DOHH2 (cell line): ENCODE data around the gene UBAC2.

Experiments
- H3F3A ChIP-seq: fragments of 200-600 bp; sonication (generic), shearing (Covaris generic); 2 replicates; pipeline ENCODE4 v1.6.0; 2016; ENCODE audit warnings: antibody characterized with exemption, mild to moderate bottlenecking; ENCODE audit not compliant: control insufficient read depth, insufficient read depth
- H3K27ac ChIP-seq: fragments of 200-600 bp; sonication (generic); 2 replicates; pipeline ENCODE4 v1.5.1; 2014; ENCODE audit warnings: low read depth, mild to moderate bottlenecking, low read length, moderate library complexity
- H3K27me3 ChIP-seq: fragments of 200-600 bp; sonication (generic); 2 replicates; pipeline ENCODE4 v1.6.1; 2014; ENCODE audit warnings: mild to moderate bottlenecking, low read length, mixed read lengths; ENCODE audit not compliant: control insufficient read depth
- H3K36me3 ChIP-seq: fragments of 200-600 bp; sonication (generic); 2 replicates; pipeline ENCODE4 v1.6.1; 2014; ENCODE audit warnings: mild to moderate bottlenecking, low read length, moderate library complexity, mixed read lengths; ENCODE audit not compliant: control insufficient read depth
- H3K4me1 ChIP-seq: fragments of 200-600 bp; sonication (generic); 2 replicates; pipeline ENCODE4 v1.6.1; 2014; ENCODE audit warnings: mild to moderate bottlenecking, low read length, mixed read lengths; ENCODE audit not compliant: control insufficient read depth
- H3K4me2 ChIP-seq: fragments of 200-600 bp; sonication (generic); 2 replicates; pipeline ENCODE4 v1.6.0; 2014; ENCODE audit warnings: mild to moderate bottlenecking, low read length, moderate library complexity
- H3K4me3 ChIP-seq: fragments of 200-600 bp; sonication (generic); 2 replicates; pipeline ENCODE4 v1.5.1; 2014; ENCODE audit warnings: mild to moderate bottlenecking, low read length, mixed read lengths
- H3K79me2 ChIP-seq: fragments of 200-600 bp; sonication (generic); 2 replicates; pipeline ENCODE4 v1.6.1; 2014; ENCODE audit warnings: mild to moderate bottlenecking, low read length, mixed read lengths; ENCODE audit not compliant: control insufficient read depth
- H3K9me2 ChIP-seq: fragments of 200-600 bp; sonication (generic); replicated peaks from 2 replicates; pipeline ENCODE4 v1.6.1; 2014; ENCODE audit warnings: mild to moderate bottlenecking, low read length, mixed read lengths; ENCODE audit not compliant: control insufficient read depth
- H3K9me3 ChIP-seq: fragments of 200-600 bp; sonication (generic); 2 replicates; pipeline ENCODE4 v1.6.1; 2014; ENCODE audit warnings: antibody characterized with exemption, low read length, mixed read lengths; ENCODE audit not compliant: control insufficient read depth, insufficient read depth
- H4K20me1 ChIP-seq: fragments of 200-600 bp; sonication (generic); 2 replicates; pipeline ENCODE4 v1.6.0; 2014; ENCODE audit warnings: low read depth, mild to moderate bottlenecking, antibody characterized with exemption, low read length, moderate library complexity; ENCODE audit not compliant: control insufficient read depth, insufficient read depth
- EZH2phosphoT487 ChIP-seq: fragments of 200-600 bp; sonication (generic); IDR thresholded peaks from 2 replicates; pipeline ENCODE4 v1.6.1; 2017; ENCODE audit warnings: borderline replicate concordance, mild to moderate bottlenecking, antibody characterized with exemption, low read length, moderate library complexity, mixed read lengths
- TF ChIP-seq, protein P1 (sequence below): fragments of 200-600 bp; sonication (generic); IDR thresholded peaks from one replicate; pipeline ENCODE4 v1.5.1; 2014; ENCODE audit warnings: antibody characterized with exemption, mild to moderate bottlenecking, low read depth, low read length; ENCODE audit not compliant: poor library complexity, severe bottlenecking

UBAC2 gene

DNA sequence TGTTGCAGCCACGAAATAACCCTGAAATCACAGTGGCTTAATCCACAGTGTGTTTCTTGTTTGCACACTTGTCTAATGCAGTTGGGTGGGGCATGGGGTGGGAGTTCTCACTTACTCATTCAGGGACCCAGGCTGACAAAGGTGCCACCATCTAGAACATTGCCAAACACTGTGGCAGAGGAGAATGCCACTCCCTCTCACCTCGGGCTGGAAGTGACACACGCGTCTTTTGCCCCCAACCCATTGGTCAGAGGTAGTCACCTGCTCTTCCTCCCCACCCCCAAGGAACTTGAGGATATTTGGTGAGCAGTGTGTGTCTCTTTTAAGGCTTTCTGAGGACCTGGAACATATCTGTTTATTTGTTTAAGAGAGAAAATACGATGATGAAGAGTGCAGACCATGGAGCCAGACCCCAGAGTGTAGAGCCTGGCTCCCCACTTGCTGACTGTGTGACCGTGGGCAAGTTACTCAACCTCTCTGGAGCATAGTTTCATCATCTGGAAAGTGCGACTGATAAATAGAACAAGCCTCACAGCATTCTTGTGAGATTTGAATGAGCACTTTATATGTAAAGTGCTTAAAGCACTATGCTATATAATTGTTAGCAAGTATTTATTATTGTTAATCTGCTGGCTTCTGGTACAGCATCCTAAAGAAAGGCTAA lies 89.2 kb downstream of the UBAC2 start:
- peaks cover 4% of the 10 kb centered on the region; the same call in 1 of the 2 replicates for H3K36me3 ChIP-seq
- H3K79me2 ChIP-seq = no peaks in the 10 kb centered on the region
- no peaks in the 10 kb centered on the region for H3K27me3 ChIP-seq
- no peaks in the 10 kb centered on the region for H3K9me2 ChIP-seq
- no peak overlapping the region for H3K4me3 ChIP-seq
- peaks cover 3% of the 10 kb centered on the region; the same call in 1 of the 2 replicates for H4K20me1 ChIP-seq
- no peaks in the 10 kb centered on the region for H3K4me1 ChIP-seq
- H3K9me3 ChIP-seq = no peaks in the 10 kb centered on the region
- no peaks in the 10 kb centered on the region for H3F3A ChIP-seq
- TF ChIP-seq, protein P1, sequence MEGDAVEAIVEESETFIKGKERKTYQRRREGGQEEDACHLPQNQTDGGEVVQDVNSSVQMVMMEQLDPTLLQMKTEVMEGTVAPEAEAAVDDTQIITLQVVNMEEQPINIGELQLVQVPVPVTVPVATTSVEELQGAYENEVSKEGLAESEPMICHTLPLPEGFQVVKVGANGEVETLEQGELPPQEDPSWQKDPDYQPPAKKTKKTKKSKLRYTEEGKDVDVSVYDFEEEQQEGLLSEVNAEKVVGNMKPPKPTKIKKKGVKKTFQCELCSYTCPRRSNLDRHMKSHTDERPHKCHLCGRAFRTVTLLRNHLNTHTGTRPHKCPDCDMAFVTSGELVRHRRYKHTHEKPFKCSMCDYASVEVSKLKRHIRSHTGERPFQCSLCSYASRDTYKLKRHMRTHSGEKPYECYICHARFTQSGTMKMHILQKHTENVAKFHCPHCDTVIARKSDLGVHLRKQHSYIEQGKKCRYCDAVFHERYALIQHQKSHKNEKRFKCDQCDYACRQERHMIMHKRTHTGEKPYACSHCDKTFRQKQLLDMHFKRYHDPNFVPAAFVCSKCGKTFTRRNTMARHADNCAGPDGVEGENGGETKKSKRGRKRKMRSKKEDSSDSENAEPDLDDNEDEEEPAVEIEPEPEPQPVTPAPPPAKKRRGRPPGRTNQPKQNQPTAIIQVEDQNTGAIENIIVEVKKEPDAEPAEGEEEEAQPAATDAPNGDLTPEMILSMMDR = no peak
- no peak for TF ChIP-seq EZH2phosphoT487
- no peak overlapping the region for H3K4me2 ChIP-seq
- no peak overlapping the region for H3K27ac ChIP-seq

DNA sequence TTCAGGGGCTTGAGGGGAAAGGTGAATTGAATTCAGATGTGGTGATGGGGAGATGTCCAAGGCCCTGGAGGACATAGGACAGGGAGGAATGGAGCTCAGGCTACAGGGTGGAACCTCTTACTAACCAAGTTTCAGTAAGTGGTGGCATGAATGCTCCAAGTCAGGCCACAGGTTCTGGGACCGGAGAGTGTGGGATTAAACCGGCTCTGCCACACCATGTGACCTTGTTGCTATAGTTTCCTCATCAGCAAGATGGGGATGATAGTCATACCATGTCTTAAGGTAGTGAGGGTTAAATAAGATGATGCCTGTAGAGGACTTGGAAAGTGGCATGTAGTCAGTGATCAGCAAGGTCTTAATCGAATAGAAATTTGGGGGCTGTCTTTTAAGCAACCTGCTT lies 90.2 kb downstream of the UBAC2 start:
- no peaks in the 10 kb centered on the region for H3F3A ChIP-seq
- TF ChIP-seq, protein P1 = no peak
- no peak for TF ChIP-seq EZH2phosphoT487
- H3K9me2 ChIP-seq = no peaks in the 10 kb centered on the region
- no peaks in the 10 kb centered on the region for H3K79me2 ChIP-seq
- H3K27ac ChIP-seq = no peak overlapping the region
- H3K36me3 ChIP-seq = peaks cover 11% of the 10 kb centered on the region; the same call in 1 of the 2 replicates
- no peaks in the 10 kb centered on the region for H3K9me3 ChIP-seq
- peaks cover 2% of the 10 kb centered on the region; the same call in 1 of the 2 replicates for H4K20me1 ChIP-seq
- H3K4me3 ChIP-seq = no peak overlapping the region
- H3K27me3 ChIP-seq = no peaks in the 10 kb centered on the region
- no peaks in the 10 kb centered on the region for H3K4me1 ChIP-seq
- H3K4me2 ChIP-seq = no peak overlapping the region

DNA sequence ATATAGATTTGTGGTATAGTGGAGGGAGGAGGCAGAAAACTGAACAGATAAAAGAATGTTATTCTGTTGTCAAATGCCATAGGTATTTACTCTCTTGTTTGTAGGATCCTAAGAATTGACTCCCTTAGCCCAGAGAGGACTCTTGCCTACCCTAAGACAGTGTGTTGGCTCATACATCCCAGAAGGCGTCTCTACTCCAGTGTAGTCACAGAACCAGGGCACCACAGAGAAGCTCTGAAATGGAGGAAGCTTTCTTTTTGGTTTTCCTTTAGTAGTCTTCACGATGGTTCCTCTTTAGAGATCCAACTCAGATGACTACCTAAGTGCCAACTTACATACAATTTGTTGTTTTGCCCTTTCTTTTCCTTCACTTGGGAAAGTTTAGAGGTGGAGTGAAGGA lies 92.5 kb downstream of the UBAC2 start:
- Histone ChIP-seq H3K9me3 (no peaks in the 10 kb centered on the region), H3K9me2 (no peaks in the 10 kb centered on the region), H3K79me2 (no peaks in the 10 kb centered on the region), H3K27me3 (no peaks in the 10 kb centered on the region), H3K4me3 (no peak overlapping the region), H3K27ac (no peak overlapping the region), H3K4me2 (no peak overlapping the region), H3F3A (no peaks in the 10 kb centered on the region), H4K20me1 (peaks cover 2% of the 10 kb centered on the region; the same call in 1 of the 2 replicates), H3K36me3 (peaks cover 8% of the 10 kb centered on the region; the same call in 1 of the 2 replicates), H3K4me1 (peaks cover 11% of the 10 kb centered on the region)
- TF ChIP-seq, protein P1 = no peak
- TF ChIP-seq EZH2phosphoT487 = no peak
